GM23248 (cell line): ENCODE data around the gene C16orf54.

ENCODE experiments used
- EZH2 ChIP-seq: fragments of 200-600 bp; sonication (generic); IDR thresholded peaks from 2 replicates; pipeline ENCODE4 v1.6.1; 2018; ENCODE audit warnings: antibody characterized with exemption, mild to moderate bottlenecking; ENCODE audit not compliant: insufficient read depth, poor library complexity, severe bottlenecking
- EZH2phosphoT487 ChIP-seq: fragments of 200-600 bp; sonication (generic); IDR thresholded peaks from 2 replicates; pipeline ENCODE4 v1.6.1; 2018; ENCODE audit warnings: antibody characterized with exemption, moderate library complexity, mild to moderate bottlenecking, low read depth; ENCODE audit not compliant: insufficient read depth

- no peak for TF ChIP-seq EZH2
- no peak for TF ChIP-seq EZH2phosphoT487
These were observed 503 bp downstream of the C16orf54 start for GRCh38 chr16:29745121-29745852.
